ENCODE data around the gene CCR1. TPM values are rescaled to one million over a fixed set of nuclear protein-coding genes. Genes with fewer than 3 reads are reported as not detected.

The CCR1 gene
- polyA plus RNA-seq, 1 donor from 2014 or later = not detected

- H3K27me3 ChIP-seq (ENCODE audit: insufficient read depth, low read depth, low read length) = no peaks in the 10 kb centered on the region
- TF ChIP-seq EZH2 (IDR thresholded peaks at IDR 0.05; ENCODE audit: borderline replicate concordance, insufficient read depth, low read length, poor library complexity, severe bottlenecking) = no peak
- no peak for TF ChIP-seq EP300 (conservative IDR thresholded peaks at IDR 0.05; ENCODE audit: poor library complexity, severe bottlenecking)
- no peak for TF ChIP-seq RAD21 (conservative IDR thresholded peaks at IDR 0.05)
- TF ChIP-seq, protein P1, sequence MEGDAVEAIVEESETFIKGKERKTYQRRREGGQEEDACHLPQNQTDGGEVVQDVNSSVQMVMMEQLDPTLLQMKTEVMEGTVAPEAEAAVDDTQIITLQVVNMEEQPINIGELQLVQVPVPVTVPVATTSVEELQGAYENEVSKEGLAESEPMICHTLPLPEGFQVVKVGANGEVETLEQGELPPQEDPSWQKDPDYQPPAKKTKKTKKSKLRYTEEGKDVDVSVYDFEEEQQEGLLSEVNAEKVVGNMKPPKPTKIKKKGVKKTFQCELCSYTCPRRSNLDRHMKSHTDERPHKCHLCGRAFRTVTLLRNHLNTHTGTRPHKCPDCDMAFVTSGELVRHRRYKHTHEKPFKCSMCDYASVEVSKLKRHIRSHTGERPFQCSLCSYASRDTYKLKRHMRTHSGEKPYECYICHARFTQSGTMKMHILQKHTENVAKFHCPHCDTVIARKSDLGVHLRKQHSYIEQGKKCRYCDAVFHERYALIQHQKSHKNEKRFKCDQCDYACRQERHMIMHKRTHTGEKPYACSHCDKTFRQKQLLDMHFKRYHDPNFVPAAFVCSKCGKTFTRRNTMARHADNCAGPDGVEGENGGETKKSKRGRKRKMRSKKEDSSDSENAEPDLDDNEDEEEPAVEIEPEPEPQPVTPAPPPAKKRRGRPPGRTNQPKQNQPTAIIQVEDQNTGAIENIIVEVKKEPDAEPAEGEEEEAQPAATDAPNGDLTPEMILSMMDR (IDR thresholded peaks at IDR 0.05; ENCODE audit: poor library complexity, severe bottlenecking) = no peak
- no peak for TF ChIP-seq TAF1 (IDR thresholded peaks at IDR 0.05; ENCODE audit: low read depth)
- no peak for TF ChIP-seq POLR2AphosphoS5 (IDR thresholded peaks at IDR 0.05)
- TF ChIP-seq SMC3 (conservative IDR thresholded peaks at IDR 0.05; ENCODE audit: poor library complexity) = no peak
- TF ChIP-seq MXI1 (conservative IDR thresholded peaks at IDR 0.05; ENCODE audit: poor library complexity, severe bottlenecking) = no peak
- TF ChIP-seq, protein P2, sequence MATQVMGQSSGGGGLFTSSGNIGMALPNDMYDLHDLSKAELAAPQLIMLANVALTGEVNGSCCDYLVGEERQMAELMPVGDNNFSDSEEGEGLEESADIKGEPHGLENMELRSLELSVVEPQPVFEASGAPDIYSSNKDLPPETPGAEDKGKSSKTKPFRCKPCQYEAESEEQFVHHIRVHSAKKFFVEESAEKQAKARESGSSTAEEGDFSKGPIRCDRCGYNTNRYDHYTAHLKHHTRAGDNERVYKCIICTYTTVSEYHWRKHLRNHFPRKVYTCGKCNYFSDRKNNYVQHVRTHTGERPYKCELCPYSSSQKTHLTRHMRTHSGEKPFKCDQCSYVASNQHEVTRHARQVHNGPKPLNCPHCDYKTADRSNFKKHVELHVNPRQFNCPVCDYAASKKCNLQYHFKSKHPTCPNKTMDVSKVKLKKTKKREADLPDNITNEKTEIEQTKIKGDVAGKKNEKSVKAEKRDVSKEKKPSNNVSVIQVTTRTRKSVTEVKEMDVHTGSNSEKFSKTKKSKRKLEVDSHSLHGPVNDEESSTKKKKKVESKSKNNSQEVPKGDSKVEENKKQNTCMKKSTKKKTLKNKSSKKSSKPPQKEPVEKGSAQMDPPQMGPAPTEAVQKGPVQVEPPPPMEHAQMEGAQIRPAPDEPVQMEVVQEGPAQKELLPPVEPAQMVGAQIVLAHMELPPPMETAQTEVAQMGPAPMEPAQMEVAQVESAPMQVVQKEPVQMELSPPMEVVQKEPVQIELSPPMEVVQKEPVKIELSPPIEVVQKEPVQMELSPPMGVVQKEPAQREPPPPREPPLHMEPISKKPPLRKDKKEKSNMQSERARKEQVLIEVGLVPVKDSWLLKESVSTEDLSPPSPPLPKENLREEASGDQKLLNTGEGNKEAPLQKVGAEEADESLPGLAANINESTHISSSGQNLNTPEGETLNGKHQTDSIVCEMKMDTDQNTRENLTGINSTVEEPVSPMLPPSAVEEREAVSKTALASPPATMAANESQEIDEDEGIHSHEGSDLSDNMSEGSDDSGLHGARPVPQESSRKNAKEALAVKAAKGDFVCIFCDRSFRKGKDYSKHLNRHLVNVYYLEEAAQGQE (IDR thresholded peaks at IDR 0.05; ENCODE audit: borderline replicate concordance) = no peak
- H3K9ac ChIP-seq (ENCODE audit: low read length) = no peak overlapping the region
- no peak overlapping the region for H3K4me3 ChIP-seq (ENCODE audit: low read length)
- no peaks in the 10 kb centered on the region for H3K9me2 ChIP-seq (ENCODE audit: insufficient read depth, low read length)
- no peak overlapping the region for H3K27ac ChIP-seq (ENCODE audit: low read length)
- no peaks in the 10 kb centered on the region for H4K20me1 ChIP-seq (ENCODE audit: insufficient read depth)
- H3K36me3 ChIP-seq (ENCODE audit: insufficient read depth, low read length) = no peaks in the 10 kb centered on the region
- H2AFZ ChIP-seq (ENCODE audit: low read depth, low read length) = no peak overlapping the region
- no peaks in the 10 kb centered on the region for H3K79me2 ChIP-seq (replicated peaks; ENCODE audit: insufficient read depth, low read length)
- no peak overlapping the region for H3K4me2 ChIP-seq (ENCODE audit: low read length)
- no peaks in the 10 kb centered on the region for H3F3A ChIP-seq (ENCODE audit: insufficient read depth, low read length, poor library complexity, severe bottlenecking)
- H3K9me3 ChIP-seq (ENCODE audit: low read length) = no peaks in the 10 kb centered on the region
Measured at GRCh38 chr3:46212101-46212500, 4.0 kb upstream of the CCR1 start.

GRCh38 chr3:46209746-46210470 lies 1.8 kb upstream of the CCR1 start:
- no peaks in the 10 kb centered on the region for H3K36me3 ChIP-seq (ENCODE audit: insufficient read depth, low read length)
- H3K9me2 ChIP-seq (ENCODE audit: insufficient read depth, low read length) = no peaks in the 10 kb centered on the region
- no peak overlapping the region for H3K27ac ChIP-seq (ENCODE audit: low read length)
- TF ChIP-seq TAF1 (IDR thresholded peaks at IDR 0.05; ENCODE audit: low read depth) = no peak
- no peak for TF ChIP-seq MXI1 (conservative IDR thresholded peaks at IDR 0.05; ENCODE audit: poor library complexity, severe bottlenecking)
- TF ChIP-seq EZH2 (IDR thresholded peaks at IDR 0.05; ENCODE audit: borderline replicate concordance, insufficient read depth, low read length, poor library complexity, severe bottlenecking) = no peak
- TF ChIP-seq POLR2AphosphoS5 (IDR thresholded peaks at IDR 0.05) = no peak
- TF ChIP-seq EP300 (conservative IDR thresholded peaks at IDR 0.05; ENCODE audit: poor library complexity, severe bottlenecking) = no peak
- TF ChIP-seq, protein P2 (IDR thresholded peaks at IDR 0.05; ENCODE audit: borderline replicate concordance) = no peak
- TF ChIP-seq, protein P1 (IDR thresholded peaks at IDR 0.05; ENCODE audit: poor library complexity, severe bottlenecking) = no peak
- no peak overlapping the region for H3K9ac ChIP-seq (ENCODE audit: low read length)
- H3K79me2 ChIP-seq (replicated peaks; ENCODE audit: insufficient read depth, low read length) = no peaks in the 10 kb centered on the region
- H4K20me1 ChIP-seq (ENCODE audit: insufficient read depth) = no peaks in the 10 kb centered on the region
- H3K4me3 ChIP-seq (ENCODE audit: low read length) = no peak overlapping the region
- H2AFZ ChIP-seq (ENCODE audit: low read depth, low read length) = no peak overlapping the region
- no peaks in the 10 kb centered on the region for H3K9me3 ChIP-seq (ENCODE audit: low read length)
- no peak overlapping the region for H3K4me2 ChIP-seq (ENCODE audit: low read length)
- no peaks in the 10 kb centered on the region for H3K27me3 ChIP-seq (ENCODE audit: insufficient read depth, low read depth, low read length)
- H3F3A ChIP-seq (ENCODE audit: insufficient read depth, low read length, poor library complexity, severe bottlenecking) = no peaks in the 10 kb centered on the region
